ENCODE data around the gene KIF27.
"Not testable (repeated sequence)": the region's sequence is repeated elsewhere in the genome, so short reads cannot be mapped to it uniquely, and the experiment has no call there.

Gene KIF27, protein sequence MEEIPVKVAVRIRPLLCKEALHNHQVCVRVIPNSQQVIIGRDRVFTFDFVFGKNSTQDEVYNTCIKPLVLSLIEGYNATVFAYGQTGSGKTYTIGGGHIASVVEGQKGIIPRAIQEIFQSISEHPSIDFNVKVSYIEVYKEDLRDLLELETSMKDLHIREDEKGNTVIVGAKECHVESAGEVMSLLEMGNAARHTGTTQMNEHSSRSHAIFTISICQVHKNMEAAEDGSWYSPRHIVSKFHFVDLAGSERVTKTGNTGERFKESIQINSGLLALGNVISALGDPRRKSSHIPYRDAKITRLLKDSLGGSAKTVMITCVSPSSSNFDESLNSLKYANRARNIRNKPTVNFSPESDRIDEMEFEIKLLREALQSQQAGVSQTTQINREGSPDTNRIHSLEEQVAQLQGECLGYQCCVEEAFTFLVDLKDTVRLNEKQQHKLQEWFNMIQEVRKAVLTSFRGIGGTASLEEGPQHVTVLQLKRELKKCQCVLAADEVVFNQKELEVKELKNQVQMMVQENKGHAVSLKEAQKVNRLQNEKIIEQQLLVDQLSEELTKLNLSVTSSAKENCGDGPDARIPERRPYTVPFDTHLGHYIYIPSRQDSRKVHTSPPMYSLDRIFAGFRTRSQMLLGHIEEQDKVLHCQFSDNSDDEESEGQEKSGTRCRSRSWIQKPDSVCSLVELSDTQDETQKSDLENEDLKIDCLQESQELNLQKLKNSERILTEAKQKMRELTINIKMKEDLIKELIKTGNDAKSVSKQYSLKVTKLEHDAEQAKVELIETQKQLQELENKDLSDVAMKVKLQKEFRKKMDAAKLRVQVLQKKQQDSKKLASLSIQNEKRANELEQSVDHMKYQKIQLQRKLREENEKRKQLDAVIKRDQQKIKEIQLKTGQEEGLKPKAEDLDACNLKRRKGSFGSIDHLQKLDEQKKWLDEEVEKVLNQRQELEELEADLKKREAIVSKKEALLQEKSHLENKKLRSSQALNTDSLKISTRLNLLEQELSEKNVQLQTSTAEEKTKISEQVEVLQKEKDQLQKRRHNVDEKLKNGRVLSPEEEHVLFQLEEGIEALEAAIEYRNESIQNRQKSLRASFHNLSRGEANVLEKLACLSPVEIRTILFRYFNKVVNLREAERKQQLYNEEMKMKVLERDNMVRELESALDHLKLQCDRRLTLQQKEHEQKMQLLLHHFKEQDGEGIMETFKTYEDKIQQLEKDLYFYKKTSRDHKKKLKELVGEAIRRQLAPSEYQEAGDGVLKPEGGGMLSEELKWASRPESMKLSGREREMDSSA (N-terminal part only)

DNA sequence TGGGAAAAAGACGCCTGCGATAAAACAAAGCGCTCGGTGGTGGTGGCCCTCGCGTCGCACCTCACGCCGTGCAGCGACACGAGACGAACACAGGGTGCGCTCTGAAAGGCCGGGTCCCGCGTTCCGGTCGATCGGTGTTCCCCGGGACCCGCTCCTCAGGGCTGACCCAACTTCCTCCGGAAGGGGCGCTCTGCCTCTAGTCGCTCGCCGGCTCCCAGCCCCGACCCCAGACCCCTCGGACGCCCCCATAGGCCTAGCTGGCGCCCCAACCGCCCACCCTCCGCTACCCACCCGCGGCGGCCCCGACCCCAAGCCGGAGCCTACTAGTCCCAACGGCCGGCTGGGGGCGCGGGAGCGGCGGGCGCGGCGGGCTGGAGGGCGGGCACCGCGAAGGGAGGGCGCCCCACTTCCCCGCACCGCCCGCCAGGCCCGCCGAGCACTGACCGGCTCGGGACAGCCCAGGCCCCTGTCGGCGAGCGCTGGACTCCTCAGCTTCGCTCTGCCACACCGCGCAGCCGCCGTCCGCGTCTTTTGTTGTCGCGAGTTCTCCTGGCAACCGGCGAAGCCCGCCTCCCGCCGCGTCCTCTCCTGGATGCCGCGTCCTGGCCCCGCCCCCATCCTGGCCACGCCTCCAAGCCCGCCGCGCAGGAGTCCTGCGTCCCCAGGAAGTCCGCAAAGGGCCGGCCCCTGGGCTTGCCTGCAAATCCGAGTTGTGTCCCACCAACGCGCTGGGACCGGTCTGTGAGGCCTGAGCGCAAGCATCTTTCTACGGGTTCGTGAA is at the start of gene KIF27:
Gene KIF27, minus strand, starts transcription at position 506 of the 781 bp plus-strand sequence. CDS start 5,841 bp downstream, outside the sequence.
- peak; percentile 90 for DNase-seq (ENCODE audit: low read depth in 2 of 2)

DNA sequence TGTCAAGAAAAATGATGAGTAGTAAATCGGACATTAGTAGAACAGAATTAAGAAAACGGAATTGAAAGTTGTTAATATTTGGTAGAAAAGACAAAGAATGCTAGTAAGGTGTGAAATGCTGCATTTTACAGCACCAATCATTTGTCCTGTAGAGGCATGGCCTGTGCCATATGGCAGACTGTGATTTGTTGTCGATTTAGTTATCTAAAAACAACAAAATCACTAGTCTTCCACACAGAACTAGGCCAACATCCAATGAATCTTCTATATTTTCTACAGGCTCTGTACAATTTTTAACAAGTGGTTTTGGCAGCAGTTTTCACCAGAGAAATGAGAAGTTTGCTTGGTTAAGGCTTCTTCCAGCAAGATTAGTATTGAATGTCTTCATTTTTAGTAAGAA is 48.4 kb upstream of the KIF27 start:
- DNase-seq (ENCODE audit: low read depth in 2 of 2) = no peak

DNA sequence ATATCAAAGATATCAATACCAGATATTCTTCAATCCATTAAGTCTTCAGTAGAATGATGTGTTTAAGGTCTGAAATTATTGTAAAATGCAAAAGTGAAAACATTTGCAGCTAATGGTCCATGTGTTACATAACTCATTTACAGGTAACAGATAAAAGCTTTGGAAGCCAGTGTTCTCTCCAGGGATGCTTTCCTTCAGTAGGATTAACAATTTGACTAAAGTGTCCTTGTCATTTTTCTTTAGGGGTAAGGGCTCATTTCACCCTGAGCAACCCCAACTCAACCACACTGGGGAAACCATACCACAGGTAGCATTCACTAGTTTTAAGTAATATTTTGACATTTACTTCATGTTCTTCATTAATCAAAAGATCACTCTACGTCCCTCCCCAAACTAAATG is 45.8 kb upstream of the KIF27 start:
- no peak for DNase-seq (ENCODE audit: low read depth in 2 of 2)

DNA sequence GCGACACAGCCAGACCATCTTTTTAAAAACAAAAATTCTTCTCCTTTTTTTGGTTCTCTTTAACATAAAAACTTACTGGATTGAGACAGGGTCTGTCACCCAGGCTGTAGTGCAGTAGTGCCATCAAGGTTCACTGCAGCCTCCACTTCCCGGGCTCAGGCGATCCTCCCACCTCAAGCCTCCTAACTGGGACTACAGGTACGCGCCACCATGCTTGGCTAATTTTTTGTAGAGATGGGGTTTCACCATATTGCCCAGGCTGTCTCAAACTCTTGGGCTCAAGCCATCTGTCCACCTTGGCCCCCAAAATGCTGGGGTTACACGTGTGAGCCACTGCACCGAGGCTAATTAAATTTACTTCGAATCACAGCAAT is 45.0 kb upstream of the KIF27 start:
- DNase-seq (ENCODE audit: low read depth in 2 of 2) = no peak

DNA sequence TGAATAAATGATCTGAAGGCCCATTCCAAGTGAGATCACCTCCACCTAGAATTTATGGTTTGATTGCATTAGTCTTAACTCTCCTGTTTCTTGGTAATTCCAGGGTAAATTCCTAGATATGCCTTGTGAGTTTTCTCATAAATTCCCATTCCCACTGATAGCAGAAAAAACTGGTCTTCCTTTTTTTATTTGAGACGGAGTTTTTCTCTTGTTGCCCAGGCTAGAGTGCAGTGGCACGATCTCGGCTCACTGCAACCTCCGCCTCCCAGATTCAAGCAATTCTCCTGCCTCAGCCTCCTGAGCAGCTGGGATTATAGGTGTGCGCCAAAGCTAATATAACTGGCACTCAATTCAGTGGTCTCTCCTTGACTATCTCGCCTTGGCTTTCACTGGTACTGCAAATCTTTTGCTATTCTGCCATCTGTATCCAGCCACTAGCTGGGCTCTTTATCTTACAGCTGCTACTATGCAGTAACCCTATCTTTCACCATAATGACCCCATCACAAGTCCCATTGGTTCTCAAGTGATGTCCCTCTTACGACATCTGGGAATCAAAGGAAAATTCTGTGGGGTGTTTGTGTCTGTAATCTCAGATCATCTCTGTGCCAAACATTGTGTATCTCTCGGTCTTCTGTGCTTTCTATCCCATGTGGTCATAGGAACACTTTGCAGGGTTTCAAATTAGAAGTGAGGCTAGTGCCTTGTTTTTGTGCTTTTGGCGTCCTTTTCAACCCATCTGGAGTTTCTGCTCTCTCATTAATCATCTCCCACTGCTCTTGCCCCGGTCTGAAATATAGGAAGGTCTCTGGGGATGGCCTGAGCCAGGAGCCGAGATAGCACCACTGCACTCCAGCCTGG is 44.3 kb upstream of the KIF27 start:
- no peak for DNase-seq (ENCODE audit: low read depth in 2 of 2)

DNA sequence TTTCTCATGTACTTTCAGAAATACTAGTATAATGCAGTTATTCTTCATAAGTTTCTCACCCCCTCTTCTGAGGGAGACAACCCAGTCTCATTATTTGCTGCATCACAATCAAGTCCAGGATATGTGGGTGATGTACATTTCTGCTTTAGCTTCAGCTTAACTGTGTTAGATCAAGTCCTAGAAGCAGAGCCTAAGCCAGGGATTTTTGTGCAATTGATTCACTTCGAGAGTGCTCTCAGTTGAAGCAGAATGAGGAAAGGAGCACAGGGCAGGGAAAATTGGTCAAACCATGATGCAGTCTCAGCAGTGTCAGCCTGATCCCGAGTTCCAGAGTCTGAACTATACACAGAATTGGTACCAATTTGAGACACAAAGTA is 43.7 kb upstream of the KIF27 start:
- DNase-seq (ENCODE audit: low read depth in 2 of 2) = no peak

DNA sequence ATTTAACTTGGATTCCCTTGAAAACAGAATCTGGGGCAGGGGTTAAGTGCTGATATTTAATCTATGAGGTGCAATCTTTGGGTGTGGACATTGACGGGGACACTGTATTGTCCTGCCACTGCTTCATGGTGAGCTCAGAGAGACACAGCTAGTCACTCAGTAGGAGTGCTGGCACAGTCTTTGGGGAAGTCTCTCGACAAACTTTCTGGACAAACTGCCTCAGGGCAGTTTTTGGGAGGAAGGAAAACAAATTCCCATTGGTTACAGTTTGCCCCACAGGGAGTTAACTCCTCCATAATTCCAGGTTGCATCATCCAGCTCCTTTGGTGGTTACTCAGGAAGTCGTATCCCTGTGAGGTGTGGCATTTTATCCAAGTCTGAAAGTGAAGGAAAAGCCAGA is 40.9 kb upstream of the KIF27 start:
- no peak for DNase-seq (ENCODE audit: low read depth in 2 of 2)

DNA sequence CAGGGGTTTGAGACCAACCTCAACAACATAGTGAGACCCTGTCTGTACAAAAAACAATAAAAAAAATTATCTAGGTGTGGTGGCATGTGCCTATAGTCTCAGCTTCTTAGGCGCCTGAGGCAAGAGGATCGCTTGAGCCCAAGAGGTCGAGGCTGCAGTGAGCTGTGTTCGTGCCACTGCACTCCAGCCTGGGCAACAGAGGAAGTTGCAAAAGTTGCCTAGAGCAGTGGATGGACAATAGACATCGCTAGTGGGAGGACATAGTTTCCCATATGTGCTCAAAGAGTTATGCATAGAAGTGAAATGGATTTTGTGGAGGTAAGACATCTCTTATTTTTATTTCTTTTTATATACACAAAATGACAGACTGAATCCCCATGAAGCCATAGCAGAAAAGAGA is 39.8 kb upstream of the KIF27 start:
- no peak for DNase-seq (ENCODE audit: low read depth in 2 of 2)

DNA sequence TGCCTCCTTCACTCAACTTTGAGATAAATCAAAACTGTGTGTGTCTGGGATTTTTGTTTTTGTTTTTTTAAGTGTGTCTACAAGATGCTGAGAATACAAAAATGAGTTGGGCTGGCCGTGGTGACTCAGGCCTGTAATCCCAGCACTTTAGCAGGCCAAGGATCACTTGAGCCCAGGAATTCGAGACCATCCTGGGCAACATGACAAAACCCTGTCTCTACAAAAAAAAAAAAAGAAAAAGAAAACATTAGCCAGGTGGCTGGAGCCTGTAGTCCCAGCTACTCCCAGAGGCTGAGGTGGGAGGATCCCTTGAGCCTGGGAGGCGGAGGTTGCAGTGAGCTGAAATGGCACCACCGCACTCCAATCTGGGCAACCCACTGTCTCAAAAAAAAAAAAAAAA is 37.8 kb upstream of the KIF27 start:
- no peak for DNase-seq (ENCODE audit: low read depth in 2 of 2)

DNA sequence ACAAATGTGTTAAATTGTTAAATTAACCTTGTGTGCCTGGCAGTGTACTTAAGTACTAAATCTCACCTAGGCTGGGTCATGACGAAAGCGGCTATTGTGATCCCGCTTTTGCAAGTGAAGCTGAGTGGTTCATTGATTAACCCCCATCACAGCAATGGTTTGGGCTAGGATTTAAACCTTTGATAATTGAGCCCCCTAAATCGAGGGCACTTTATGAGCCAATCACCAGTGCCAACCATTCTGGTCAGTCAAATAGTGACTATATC is 35.9 kb upstream of the KIF27 start:
- DNase-seq (ENCODE audit: low read depth in 2 of 2) = no peak

DNA sequence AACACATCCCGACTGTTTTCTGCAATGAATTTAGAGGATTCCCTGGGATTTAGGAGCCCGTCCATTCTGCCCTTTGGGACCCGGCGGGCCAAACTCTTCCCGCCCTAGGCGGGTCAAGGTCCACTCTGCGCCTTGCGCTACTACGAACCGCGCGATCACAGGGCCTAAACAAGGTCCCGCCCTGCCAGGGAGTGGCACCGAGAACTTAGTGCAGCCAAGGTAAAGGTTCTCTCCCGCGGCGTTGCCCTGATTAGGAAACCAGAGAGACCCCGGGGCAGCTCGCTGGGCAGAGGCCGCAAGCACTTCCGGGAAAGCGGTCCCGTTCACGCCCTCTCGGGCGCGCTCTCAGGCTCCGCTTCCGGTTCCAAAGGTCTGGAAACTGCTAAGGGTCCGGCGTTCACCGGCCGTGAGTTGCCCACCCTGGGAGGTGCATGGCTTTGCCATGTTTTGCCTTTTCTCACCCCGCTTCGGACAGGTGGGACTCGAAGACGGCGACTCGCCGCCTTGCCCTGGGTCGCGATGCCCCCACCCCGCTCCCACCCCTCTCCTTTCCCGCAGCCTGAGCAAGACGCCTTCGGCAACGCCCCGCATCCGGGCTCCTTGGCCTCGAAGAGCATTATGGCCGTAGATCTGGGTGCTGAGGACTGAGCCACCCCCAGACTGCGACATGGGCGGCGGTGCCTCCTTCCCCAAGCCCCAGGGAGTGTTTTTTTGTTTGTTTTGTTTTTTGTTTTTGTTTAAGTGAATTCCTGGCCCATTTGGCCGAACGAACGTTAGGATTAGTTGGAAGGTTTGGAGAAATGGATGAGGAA is 35.4 kb upstream of the KIF27 start:
- no peak for DNase-seq (ENCODE audit: low read depth in 2 of 2)

DNA sequence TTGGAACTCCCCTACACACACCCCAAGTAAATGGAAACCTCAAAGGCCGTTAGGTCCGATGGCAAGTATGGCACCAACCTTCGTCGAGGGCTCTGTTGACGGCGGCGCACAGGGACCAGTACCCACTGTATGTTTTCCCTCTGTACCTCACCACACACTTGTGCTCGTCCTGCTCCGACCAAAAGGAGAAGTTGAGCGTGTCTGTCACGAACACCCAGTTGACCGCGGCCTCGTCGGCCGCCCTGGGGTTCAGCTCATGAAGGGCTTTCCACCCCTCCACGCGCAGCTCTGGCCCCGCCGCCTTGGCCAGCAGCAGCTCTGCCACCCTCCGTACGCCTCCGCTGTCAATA is 34.8 kb upstream of the KIF27 start:
- no peak for DNase-seq (ENCODE audit: low read depth in 2 of 2)

DNA sequence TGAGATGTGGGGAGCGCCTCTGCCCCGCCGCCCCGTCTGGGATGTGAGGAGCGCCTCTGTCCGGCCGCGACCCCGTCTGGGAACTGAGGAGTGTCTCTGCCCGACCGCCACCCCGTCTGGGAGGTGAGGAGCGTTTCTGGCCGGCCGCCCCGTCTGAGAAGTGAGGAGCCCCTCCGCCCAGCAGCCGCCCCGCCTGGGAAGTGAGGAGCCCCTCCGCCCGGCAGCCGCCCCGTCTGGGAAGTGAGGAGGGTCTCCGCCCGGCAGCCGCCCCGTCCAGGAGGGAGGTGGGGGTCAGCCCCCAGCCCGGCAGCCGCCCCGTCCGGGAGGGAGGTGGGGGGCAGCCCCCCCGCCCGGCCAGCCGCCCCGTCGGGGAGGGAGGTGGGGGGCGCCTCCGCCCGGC is 26.9 kb upstream of the KIF27 start:
- DNase-seq (ENCODE audit: low read depth in 2 of 2) = not testable (repeated sequence)

DNA sequence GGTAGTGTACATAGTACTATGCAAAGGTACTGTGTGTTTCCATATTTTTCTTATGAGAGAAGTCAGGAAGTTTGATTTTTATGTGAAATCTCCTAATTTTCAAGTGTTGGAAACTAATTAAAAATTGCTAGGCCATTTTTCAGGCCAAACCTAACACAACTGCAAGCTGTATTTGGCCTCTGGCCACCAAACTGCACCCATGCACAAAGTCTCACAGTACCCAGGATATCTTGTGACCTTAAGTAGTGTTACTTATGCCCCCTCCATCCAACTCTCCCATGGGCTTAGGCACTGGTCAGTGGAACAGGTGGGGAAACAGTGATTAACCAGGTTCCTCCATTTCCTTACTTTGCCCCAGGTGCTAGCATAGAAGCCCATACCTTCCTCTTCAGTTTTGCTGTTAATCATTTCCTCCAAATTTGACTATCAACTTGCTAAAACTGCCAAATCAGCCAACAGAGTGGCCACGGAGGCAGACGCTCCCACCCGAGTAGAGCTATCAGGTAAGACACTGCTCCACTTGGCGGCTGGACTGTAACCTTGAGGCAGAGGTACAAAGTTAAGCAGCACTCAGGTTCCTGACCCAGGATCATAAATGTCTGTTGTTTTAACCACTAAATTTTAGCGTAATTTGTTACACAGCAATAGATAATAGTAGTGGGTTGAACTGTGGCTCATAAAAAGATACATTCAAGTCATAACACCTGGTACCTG is 19.5 kb upstream of the KIF27 start:
- no peak for DNase-seq (ENCODE audit: low read depth in 2 of 2)

DNA sequence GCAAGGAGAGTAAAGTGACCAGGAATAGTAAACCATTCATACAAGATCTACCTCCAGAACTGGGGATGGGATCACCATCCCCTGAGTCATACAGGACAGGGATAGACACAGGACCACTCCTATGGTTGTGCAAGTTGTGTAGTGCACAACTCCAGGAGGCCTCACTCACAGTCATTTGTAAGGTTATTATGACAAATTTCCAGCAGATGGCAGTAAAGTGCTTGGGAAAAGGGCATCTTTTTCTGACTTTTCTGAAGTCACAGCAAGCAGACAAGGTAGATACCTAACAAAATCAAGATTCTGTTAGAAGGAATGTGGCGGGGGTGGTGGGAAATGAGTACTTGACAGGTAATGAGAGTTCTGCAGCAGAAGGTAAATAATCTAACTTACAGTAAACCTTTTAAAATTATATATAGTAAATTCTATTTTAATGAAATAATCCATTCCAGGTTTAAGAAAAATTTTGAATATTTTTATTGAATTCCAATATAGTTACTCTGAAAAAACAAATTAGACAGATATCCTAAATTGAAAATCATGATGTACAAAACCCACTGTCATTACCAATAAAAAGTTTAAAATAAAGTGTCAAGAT is 16.7 kb upstream of the KIF27 start:
- DNase-seq (ENCODE audit: low read depth in 2 of 2) = no peak

DNA sequence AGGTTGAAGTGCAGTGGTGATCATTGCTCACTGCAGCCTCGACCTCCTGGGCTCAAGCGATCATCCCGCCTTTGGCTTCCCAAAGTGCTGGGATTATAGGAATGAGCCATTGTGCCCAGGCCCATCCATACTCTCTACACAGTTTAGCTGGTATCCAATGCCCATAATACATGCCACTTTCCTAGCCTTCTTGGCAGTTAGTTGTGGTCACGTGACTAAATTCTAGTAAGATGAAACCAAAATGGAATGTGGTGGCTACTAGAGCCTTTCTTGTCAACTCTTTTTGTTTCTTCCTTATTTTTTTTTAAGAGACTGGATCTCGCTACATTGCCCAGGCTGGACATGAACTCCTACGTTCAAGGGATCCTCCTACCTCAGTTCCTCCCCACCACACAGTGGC is 15.3 kb upstream of the KIF27 start:
- no peak for DNase-seq (ENCODE audit: low read depth in 2 of 2)

DNA sequence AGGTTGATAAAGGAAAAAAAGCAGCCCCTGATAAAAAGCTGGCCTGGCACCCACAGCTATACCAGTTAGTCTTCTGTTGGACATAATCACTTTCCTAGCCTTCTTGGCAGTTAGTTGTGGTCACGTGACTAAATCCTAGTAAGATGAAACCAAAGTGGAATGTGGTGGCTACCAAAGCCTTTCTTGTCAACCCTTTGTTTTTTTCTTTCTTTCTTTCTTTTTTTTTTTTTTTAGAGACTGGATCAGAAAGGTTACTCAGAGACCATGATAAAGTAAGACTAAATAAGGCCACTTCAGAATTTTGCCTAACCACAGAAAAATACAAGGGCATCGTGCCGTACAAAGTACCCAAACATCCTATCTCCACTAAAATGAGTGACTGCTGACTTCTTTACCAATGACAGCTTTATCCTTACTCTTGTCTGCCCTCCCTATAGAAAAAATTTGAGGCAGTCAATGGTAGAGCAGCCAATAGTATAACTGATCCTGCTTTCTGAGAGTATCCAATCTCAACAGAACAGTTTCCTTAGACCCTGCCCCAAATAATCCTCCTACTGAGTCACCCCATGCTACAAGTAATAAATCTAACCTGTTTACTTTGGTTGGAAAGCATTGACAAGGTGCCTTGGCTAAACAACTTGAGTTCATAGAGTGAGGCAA is 14.2 kb upstream of the KIF27 start:
- DNase-seq (ENCODE audit: low read depth in 2 of 2) = no peak

DNA sequence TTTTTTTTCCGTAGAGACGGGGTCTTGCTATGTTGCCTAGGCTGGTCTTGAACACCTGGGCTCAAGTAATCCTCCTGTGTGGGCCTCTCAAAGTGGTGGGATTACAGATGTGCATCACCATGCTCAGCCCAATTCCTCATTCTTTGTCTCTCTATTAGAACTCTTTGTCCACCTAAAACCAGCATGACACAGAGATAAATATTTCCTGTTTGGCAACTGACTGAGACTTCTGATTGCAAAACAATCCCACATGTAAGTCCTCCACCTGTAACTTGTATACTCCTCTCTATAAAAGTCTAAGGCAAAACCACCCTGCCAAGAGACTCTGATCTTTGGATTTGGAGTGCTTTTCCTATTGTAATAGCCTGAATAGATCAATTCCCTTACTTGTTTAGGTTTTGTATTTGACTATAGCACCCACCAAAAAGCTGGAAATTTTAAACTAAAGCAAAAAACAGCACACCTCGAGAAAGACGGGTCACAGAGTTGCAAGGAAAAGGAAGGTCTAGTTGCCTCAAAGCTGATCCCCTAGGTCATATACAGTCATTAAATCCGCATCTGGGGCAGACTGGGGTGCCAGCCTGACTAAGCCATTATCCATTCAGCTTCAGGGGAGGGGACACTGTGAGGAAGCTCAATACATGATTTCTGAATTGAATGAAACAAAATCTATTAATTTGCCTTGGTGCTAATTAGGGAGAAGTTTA is 13.5 kb upstream of the KIF27 start:
- no peak for DNase-seq (ENCODE audit: low read depth in 2 of 2)
